ENCODE results near the gene RNU6-9. TPM values are rescaled to one million over a fixed set of nuclear protein-coding genes. Genes with fewer than 3 reads are reported as not detected.

Gene RNU6-9
- total RNA-seq, 1 experiment from 2014 or later = not detected

- ChIA-PET CTCF (no interaction called here), POLR2A (interaction anchor here (0.7 kb wide), 1 partner anchor 272 kb away, joined by 3 read pairs; no protein-coding TSS in a partner anchor)
- Histone ChIP-seq H3K27me3 (ENCODE audit: control insufficient read depth, insufficient read depth, low read length) (no peaks in the 10 kb centered on the region), H3K27ac (ENCODE audit: low read length) (no peak overlapping the region), H3K36me3 (ENCODE audit: control insufficient read depth, insufficient read depth, low read length) (no peaks in the 10 kb centered on the region), H3K4me1 (ENCODE audit: control insufficient read depth, insufficient read depth, low read length) (no peaks in the 10 kb centered on the region), H3K9me3 (ENCODE audit: control insufficient read depth, insufficient read depth, low read depth, low read length) (no peaks in the 10 kb centered on the region), H3K4me3 (ENCODE audit: low read depth in 2 of 2, low read length in 2 of 2) (no peak overlapping the region)
- in situ Hi-C loops (cut with HindIII; ENCODE audit: low pct_unique_long_range_greater_than_20kb, low sequenced_read_pairs) = no loop called here
- DNase-seq (ENCODE audit: low read depth, low spot score) (no peak), ATAC-seq (no peak)
- TF ChIP-seq TCF7L2 (IDR thresholded peaks at IDR 0.05; ENCODE audit: low read depth, low read length) = no peak
- TF ChIP-seq CTCF (IDR thresholded peaks at IDR 0.05) = no peak
- TF ChIP-seq SIN3A (IDR thresholded peaks at IDR 0.05; ENCODE audit: borderline replicate concordance, insufficient read depth, low read depth, low read length) = no peak
- TF ChIP-seq REST (IDR thresholded peaks at IDR 0.05; ENCODE audit: insufficient read depth in 1 of 2, low read depth in 2 of 2, low read length in 1 of 2) = no peak
- no TSS peak for BruUV-seq (replicated peaks)
- intact Hi-C loops (cut with micrococcal nuclease; ENCODE audit: unreplicated experiment) = no loop called here
Observed at GRCh38 chr19:906480-906879, 13.2 kb downstream of the RNU6-9 start.

- Histone ChIP-seq H3K4me1 (ENCODE audit: control insufficient read depth, insufficient read depth, low read length) (no peaks in the 10 kb centered on the region), H3K27me3 (ENCODE audit: control insufficient read depth, insufficient read depth, low read length) (no peaks in the 10 kb centered on the region), H3K27ac (ENCODE audit: low read length) (no peak overlapping the region), H3K9me3 (ENCODE audit: control insufficient read depth, insufficient read depth, low read depth, low read length) (no peaks in the 10 kb centered on the region), H3K36me3 (ENCODE audit: control insufficient read depth, insufficient read depth, low read length) (no peaks in the 10 kb centered on the region), H3K4me3 (ENCODE audit: low read depth in 2 of 2, low read length in 2 of 2) (no peak overlapping the region)
- no peak for TF ChIP-seq SIN3A (IDR thresholded peaks at IDR 0.05; ENCODE audit: borderline replicate concordance, insufficient read depth, low read depth, low read length)
- no peak for TF ChIP-seq REST (IDR thresholded peaks at IDR 0.05; ENCODE audit: insufficient read depth in 1 of 2, low read depth in 2 of 2, low read length in 1 of 2)
- TF ChIP-seq CTCF (IDR thresholded peaks at IDR 0.05) = no peak
- TF ChIP-seq TCF7L2 (IDR thresholded peaks at IDR 0.05; ENCODE audit: low read depth, low read length) = no peak
- no peak for TF ChIP-seq POLR2AphosphoS5 (IDR thresholded peaks at IDR 0.05; ENCODE audit: low read depth, low read length)
- BruUV-seq (replicated peaks) = no TSS peak
- DNase-seq (ENCODE audit: low read depth, low spot score) (no peak), ATAC-seq (no peak)
- in situ Hi-C loops (cut with HindIII; ENCODE audit: low pct_unique_long_range_greater_than_20kb, low sequenced_read_pairs) (no loop called here), intact Hi-C loops (cut with micrococcal nuclease; ENCODE audit: unreplicated experiment) (no loop called here)
- CTCF ChIA-PET = no interaction called here
- POLR2A ChIA-PET = interaction anchor here (0.6 kb wide), 2 partner anchors 61 to 204 kb away, joined by 4 to 10 read pairs; no protein-coding TSS in a partner anchor
Observed at GRCh38 chr19:907183-907853, 14.0 kb downstream of the RNU6-9 start.
